Aorta (tissue), 5 donors: ENCODE results near the gene ZCCHC13. TPM values are rescaled to one million over a fixed set of nuclear protein-coding genes. Genes with fewer than 3 reads are reported as not detected.
"Not testable (repeated sequence)": the region's sequence is repeated elsewhere in the genome, so short reads cannot be mapped to it uniquely, and the experiment has no call there.

Source experiments
- ATAC-seq: fragments of 200-7000 bp; cut with Tn5 transposase; one replicate; pipeline ENCODE4 v1.9.1; 2022; ENCODE audit warnings: moderate library complexity; ENCODE audit not compliant: low FRiP score
- DNase-seq, 2 donors: peaks; one replicate each; pipeline ENCODE4 v3.0.0-alpha.2; 2020
- H3K27ac ChIP-seq, 2 donors: one replicate each; pipeline ENCODE4 v1.5.1; 2013; ENCODE audit warnings: low read length in 2 of 2, mild to moderate bottlenecking in 2 of 2, moderate library complexity in 2 of 2, control low read depth in 1 of 2, inconsistent platforms in 1 of 2, low read depth in 1 of 2
- H3K27me3 ChIP-seq, 2 donors: one replicate each; pipeline ENCODE4 v1.6.1; 2013; ENCODE audit warnings: control low read depth in 1 of 2, low read length in 1 of 2, mild to moderate bottlenecking in 1 of 2, moderate library complexity in 1 of 2; ENCODE audit not compliant: insufficient read depth in 2 of 2, control insufficient read depth in 1 of 2
- H3K36me3 ChIP-seq, 2 donors: one replicate each; pipeline ENCODE4 v1.6.1; 2013; ENCODE audit warnings: control low read depth in 1 of 2, low read length in 1 of 2, mild to moderate bottlenecking in 1 of 2; ENCODE audit not compliant: insufficient read depth in 2 of 2, control insufficient read depth in 1 of 2
- H3K4me1 ChIP-seq, 2 donors: one replicate each; pipeline ENCODE4 v1.6.1; 2013; ENCODE audit warnings: low read length in 2 of 2, control low read depth in 1 of 2, mild to moderate bottlenecking in 1 of 2, moderate library complexity in 1 of 2; ENCODE audit not compliant: insufficient read depth in 2 of 2, control insufficient read depth in 1 of 2
- H3K4me3 ChIP-seq, 2 donors: one replicate each; pipeline ENCODE4 v1.5.1; 2013; ENCODE audit warnings: low read length in 2 of 2, control low read depth in 1 of 2, mild to moderate bottlenecking in 1 of 2
- H3K9me3 ChIP-seq: one replicate; pipeline ENCODE4 v1.6.1; 2013; ENCODE audit warnings: mild to moderate bottlenecking, low read length; ENCODE audit not compliant: control insufficient read depth
- WGBS, 2 donors: extraction: QIAGEN DNeasy Blood & Tissue Kit; methylation state at CpG; one replicate each; pipeline ENCODE4 v1.1.7; 2013; 5-methylcytosine and 5-hydroxymethylcytosine counted together
- intact Hi-C, 2 donors: fragments of 100-400 bp; cut with DNase I; formaldehyde crosslinking; loops; one replicate each; pipeline versions ENCODE4 v1.14.2 to v1.15.0; 2022
- long read RNA-seq, 2 donors: library from polyadenylated mRNA; unstranded; transcript quantifications; one replicate each; pipeline ENCODE4 v2.0.0, GENCODE V29; 2020 to 2021
- polyA plus RNA-seq, 2 donors: library from polyadenylated mRNA; stranded (reverse); fragments of 200-250 nt; gene quantifications; one replicate each; pipeline ENCODE4 v1.2.3, GENCODE V29; 2013
- total RNA-seq, 2 donors: library from RNA; stranded (reverse); fragmentation: NEBNext Ultra II Directional; extraction: Animal tissue kit (Norgen Biotek cat#: 25700); gene quantifications; one replicate each; pipeline ENCODE4 v1.2.1, GENCODE V29; 2021
- donor health status: healthy with polysubstance abuse.
- donor health status: Bipolar disorder and iron deficiency.
- donor health status: DM: no; HTN: no; CAD: no.
- donor health status: DM: no; HTN: no; CAD: no.
- donor health status: DM: yes; HTN: yes; CAD: no.

Gene ZCCHC13
- total RNA-seq (not detected), polyA plus RNA-seq (not detected)
- long read RNA-seq, donor 1: 0 reads
- long read RNA-seq, donor 2: 0 reads

DNA sequence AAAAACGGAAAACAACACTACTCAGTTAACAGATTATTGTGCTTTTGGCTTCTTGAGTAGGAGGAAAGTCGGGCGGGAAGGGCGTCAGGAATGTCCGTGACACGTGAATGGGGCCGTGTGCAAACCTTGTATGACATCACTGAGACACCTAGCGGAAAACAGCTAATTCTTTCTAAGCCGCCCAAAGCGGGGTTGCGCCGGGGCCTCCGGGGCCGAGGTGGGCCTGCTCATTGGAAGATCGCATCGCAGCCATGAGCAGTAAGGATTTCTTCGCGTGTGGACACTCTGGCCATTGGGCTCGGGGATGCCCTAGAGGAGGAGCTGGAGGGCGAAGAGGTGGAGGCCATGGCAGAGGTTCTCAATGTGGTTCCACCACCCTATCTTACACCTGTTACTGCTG, at the start of gene ZCCHC13:
Gene ZCCHC13, plus strand, starts transcription at position 165 of the 400 bp plus-strand sequence. Its CDS starts 87 bp downstream, at position 252.
- Histone ChIP-seq H3K27ac (no peak within 1 kb of the TSS), H3K36me3 (no peaks in the 10 kb centered on the region), H3K4me1 (no peaks in the 10 kb centered on the region), H3K4me3 (no peak within 1 kb of the TSS), H3K27me3 (peaks cover 0 to 3% of the 10 kb centered on the region in 2 donors), H3K9me3 (no peaks in the 10 kb centered on the region)
- intact Hi-C loops: no loop called here
- DNase-seq (no peak), ATAC-seq (no peak)
- 83 to 97% methylated on average over 20 of the region's 20 CpGs for WGBS, 2 donors

DNA sequence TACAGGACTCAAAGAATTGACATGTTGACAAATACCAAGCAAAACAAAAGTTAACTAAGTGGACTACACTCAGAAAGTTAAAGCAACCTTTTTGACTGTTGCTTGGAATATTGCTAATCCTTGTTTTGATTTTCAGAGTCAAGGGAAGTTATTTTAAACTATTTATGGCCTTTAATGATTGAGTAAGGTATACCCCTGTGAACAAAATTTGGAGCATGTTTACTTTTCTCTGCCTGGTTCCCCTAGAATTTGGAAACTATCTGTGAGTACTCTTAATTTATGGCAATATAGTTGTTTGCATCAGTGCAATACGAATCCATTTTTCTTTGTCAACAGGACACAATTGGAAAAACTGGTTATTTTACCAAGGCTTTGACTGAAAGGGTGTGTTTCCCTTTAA, 45.9 kb upstream of the ZCCHC13 start:
- 74 to 93% methylated on average over 1 of the region's 1 CpG for WGBS, 2 donors
- DNase-seq, H3K4me3 ChIP-seq, H3K9me3 ChIP-seq, ATAC-seq, H3K27ac ChIP-seq, H3K4me1 ChIP-seq, H3K27me3 ChIP-seq, intact Hi-C loops, H3K36me3 ChIP-seq: not testable (repeated sequence)

DNA sequence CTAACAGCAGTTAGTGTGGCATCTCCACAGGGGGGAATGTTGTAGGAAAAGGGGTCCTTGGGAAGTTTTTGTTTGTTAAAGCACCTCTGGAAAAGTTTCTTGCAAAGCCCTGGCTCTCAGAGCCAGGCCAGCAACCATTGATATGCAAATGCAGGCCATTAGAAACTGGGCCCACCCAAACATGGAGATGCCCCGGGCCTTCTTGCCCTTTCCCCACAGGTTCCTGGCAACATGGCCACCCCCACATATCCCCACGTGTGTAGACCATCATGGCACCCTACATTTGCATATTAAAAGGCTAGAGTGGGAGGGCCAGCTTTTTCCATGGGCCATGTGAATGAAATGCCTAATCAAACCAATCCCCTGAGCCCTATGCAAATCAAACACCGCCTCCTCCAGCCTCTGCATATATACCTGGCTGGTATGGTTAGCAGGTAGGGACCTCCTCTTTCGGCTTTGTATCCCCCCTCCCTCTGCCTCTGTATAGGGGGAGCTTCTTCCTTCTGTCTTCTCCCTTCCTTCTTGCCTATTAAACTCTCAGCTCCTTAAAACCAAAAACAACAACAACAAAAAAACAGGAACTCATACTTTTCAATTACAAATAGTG, 44.0 kb upstream of the ZCCHC13 start:
- DNase-seq: no peak
- Histone ChIP-seq H3K27me3 (no peaks in the 10 kb centered on the region), H3K4me1 (no peaks in the 10 kb centered on the region), H3K9me3 (no peaks in the 10 kb centered on the region), H3K36me3 (no peaks in the 10 kb centered on the region), H3K4me3 (no peak overlapping the region), H3K27ac (no peak overlapping the region)
- no peak for ATAC-seq
- intact Hi-C loops: no loop called here
- WGBS, 2 donors: 51 to 58% methylated on average over 4 of the region's 4 CpGs

DNA sequence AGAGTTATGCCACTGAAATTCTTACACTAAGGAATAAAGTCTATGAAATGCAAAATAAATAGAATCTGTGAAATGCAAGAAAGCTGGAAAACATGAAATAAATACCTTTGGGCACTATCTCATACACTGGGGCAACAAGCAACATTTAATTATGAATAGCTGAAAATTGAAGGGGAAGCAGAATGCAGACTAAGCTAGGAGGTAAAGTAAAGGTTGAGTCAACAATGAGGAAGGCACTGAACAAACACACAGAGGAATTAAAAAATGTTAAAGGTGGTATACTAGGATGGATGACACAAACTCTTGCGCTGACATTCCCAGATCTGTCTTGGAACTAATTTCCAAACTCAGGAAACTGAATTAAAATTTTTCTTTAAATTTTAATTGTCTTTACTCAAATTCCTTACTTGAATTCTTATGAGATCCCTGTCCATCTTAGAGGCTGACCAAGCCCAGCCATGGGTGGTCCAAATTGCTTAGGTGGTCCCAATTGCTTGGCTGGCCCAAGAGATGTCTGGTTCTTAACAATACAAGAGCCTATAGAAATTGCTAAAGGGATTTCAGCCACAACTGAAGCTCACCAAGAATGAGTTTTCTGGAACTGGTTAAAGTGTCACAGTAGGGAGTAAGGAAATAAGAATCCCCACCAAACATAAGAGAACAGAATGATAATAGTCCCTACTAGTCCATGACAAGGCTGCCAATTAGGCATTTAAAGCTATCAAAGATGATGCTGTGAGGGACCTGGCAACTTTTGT, 41.3 kb upstream of the ZCCHC13 start:
- no peak overlapping the region for H3K27ac ChIP-seq
- intact Hi-C loops: no loop called here
- H3K9me3 ChIP-seq: no peaks in the 10 kb centered on the region
- no peaks in the 10 kb centered on the region for H3K27me3 ChIP-seq
- H3K4me1 ChIP-seq: no peaks in the 10 kb centered on the region
- H3K36me3 ChIP-seq: no peaks in the 10 kb centered on the region
- ATAC-seq (no peak), DNase-seq (no peak)
- WGBS, 2 donors: 79 to 97% methylated on average over 1 of the region's 1 CpG
- no peak overlapping the region for H3K4me3 ChIP-seq

DNA sequence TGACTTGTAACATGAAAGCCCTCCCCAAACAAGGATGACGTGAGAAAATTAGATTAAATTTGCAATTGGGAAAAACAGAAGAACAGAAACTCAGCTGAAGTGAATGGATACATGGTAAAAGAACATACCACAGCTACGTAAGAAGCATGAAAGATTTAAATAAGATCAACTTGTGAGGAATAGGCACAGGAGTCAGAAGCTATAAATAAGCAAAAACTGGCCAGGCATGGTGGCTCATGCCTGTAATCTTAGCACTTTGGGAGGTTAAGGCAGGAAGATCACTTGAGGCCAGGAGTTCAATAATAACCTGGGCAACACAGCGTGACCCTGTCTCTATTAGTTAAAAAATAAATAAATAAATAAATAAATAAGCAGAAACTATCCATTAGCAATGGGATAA, 33.6 kb upstream of the ZCCHC13 start:
- Histone ChIP-seq H3K4me3 (no peak overlapping the region), H3K27ac (no peak overlapping the region), H3K27me3 (no peaks in the 10 kb centered on the region), H3K9me3 (no peaks in the 10 kb centered on the region), H3K4me1 (no peaks in the 10 kb centered on the region), H3K36me3 (peaks cover 0 to 3% of the 10 kb centered on the region in 2 donors)
- ATAC-seq (no peak), DNase-seq (no peak)
- intact Hi-C loops: no loop called here
- WGBS, 2 donors: 75 to 85% methylated on average over 3 of the region's 3 CpGs

DNA sequence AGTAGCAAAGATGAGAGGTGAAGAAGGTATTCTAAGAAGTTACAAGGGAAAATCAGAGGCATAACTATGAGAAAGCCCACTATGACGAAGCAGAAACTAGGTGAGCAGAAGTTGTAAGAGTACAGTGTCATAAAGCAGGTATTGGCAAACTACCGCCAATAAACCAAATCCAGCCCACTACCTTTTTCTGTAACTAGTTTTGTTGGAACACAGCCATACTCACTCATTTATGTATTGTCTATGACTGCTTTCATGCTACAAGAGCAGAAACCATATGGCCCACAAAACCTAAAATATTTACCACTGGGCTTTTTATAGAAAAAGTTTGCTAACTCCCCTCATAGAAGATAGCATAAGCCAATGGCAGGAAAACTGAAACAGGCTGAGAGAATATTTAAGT, 31.8 kb upstream of the ZCCHC13 start:
- H3K36me3 ChIP-seq: peaks cover 0 to 3% of the 10 kb centered on the region in 2 donors

DNA sequence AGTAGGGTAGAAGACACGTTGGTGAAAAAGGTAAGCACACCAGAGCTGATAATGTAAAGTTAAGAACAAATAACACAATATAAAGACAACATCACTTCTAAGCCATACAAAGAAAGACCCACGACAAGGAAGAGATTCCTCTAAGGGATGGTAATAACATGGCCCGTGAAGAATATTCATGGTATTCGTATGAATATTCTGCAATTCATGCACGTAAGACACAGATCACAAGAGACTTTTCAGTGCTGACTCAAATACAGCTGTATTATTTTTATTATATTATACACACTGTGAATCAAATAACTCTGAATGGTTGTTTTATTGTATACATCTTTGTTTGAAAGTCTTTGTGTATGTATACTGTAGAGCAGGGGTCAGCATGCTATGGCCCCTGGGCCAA, 29.5 kb upstream of the ZCCHC13 start:
- H3K9me3 ChIP-seq: no peaks in the 10 kb centered on the region
- DNase-seq (no peak), ATAC-seq (no peak)
- H3K27ac ChIP-seq: no peak overlapping the region
- WGBS, 2 donors: 69 to 81% methylated on average over 5 of the region's 5 CpGs
- H3K4me3 ChIP-seq: no peak overlapping the region
- H3K4me1 ChIP-seq: no peaks in the 10 kb centered on the region
- H3K36me3 ChIP-seq: peaks cover 0 to 3% of the 10 kb centered on the region in 2 donors
- intact Hi-C loops: no loop called here
- H3K27me3 ChIP-seq: no peaks in the 10 kb centered on the region

More for the DNA sequence above, 31.8 kb upstream of the ZCCHC13 start:
- H3K9me3 ChIP-seq: no peaks in the 10 kb centered on the region
- no peaks in the 10 kb centered on the region for H3K27me3 ChIP-seq
- DNase-seq: no peak
- no peak overlapping the region for H3K4me3 ChIP-seq
- ATAC-seq: no peak
- no peak overlapping the region for H3K27ac ChIP-seq
- WGBS, 2 donors: 81 to 88% methylated on average over 2 of the region's 2 CpGs
- intact Hi-C loops: no loop called here
- no peaks in the 10 kb centered on the region for H3K4me1 ChIP-seq

DNA sequence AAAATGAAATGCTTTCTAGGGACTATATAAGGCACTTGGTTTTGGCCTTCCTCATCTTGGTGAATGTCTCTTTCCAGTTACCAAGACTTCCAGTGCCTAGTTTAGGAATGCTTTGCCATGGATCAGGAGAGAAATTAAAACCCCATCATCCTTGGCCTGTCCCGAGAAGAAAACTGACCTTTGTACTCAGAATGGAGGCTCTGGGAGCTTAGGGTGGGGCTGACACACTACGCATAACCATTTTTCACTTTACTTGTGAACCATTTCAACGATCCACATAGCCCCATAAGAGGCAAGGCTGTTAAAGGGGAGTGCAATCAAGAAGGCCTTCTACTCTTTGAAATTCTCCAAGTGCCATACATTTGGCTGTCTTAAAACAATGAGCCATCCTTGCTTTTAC, 26.7 kb upstream of the ZCCHC13 start:
- Histone ChIP-seq H3K27ac (no peak overlapping the region), H3K4me3 (no peak overlapping the region), H3K27me3 (no peaks in the 10 kb centered on the region), H3K36me3 (peaks cover 0 to 3% of the 10 kb centered on the region in 2 donors), H3K4me1 (no peaks in the 10 kb centered on the region), H3K9me3 (no peaks in the 10 kb centered on the region)
- no peak for ATAC-seq
- no peak for DNase-seq
- WGBS, 2 donors: 80 to 91% methylated on average over 3 of the region's 3 CpGs
- intact Hi-C loops: no loop called here

DNA sequence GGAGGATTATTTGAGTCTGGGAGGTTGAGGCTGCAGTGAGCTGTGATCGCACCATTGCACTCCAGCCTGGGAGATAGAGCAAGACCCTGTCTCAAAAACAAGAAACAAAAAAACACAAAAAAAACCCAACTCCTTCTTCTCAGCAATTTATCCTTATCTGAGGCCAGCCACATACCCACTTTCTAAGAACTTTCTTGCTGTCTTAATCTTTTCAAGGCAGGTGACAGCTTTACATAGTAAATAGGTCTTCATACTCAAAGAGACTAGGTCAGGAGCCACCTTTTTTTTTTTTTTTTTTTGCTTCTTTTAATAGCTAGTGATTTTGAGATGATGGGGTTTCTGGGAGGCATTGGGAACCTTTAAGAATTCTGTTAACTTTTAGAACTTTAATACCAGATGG, 26.1 kb upstream of the ZCCHC13 start:
- DNase-seq (no peak), ATAC-seq (no peak)
- H3K4me3 ChIP-seq: no peak overlapping the region
- WGBS, 2 donors: 94 to 100% methylated on average over 1 of the region's 1 CpG
- no peak overlapping the region for H3K27ac ChIP-seq
- peaks cover 0 to 3% of the 10 kb centered on the region in 2 donors for H3K36me3 ChIP-seq
- H3K4me1 ChIP-seq: no peaks in the 10 kb centered on the region
- intact Hi-C loops: no loop called here
- no peaks in the 10 kb centered on the region for H3K27me3 ChIP-seq
- H3K9me3 ChIP-seq: no peaks in the 10 kb centered on the region
